LNCAP (cell line): ENCODE data around the gene NFATC2.

Experiments
- TF ChIP-seq, protein P1 (sequence below): fragments of 450-650 bp; IDR thresholded peaks from 2 replicates; pipeline ENCODE4 v1.5.1; 2017; ENCODE audit warnings: mild to moderate bottlenecking

Gene NFATC2

DNA sequence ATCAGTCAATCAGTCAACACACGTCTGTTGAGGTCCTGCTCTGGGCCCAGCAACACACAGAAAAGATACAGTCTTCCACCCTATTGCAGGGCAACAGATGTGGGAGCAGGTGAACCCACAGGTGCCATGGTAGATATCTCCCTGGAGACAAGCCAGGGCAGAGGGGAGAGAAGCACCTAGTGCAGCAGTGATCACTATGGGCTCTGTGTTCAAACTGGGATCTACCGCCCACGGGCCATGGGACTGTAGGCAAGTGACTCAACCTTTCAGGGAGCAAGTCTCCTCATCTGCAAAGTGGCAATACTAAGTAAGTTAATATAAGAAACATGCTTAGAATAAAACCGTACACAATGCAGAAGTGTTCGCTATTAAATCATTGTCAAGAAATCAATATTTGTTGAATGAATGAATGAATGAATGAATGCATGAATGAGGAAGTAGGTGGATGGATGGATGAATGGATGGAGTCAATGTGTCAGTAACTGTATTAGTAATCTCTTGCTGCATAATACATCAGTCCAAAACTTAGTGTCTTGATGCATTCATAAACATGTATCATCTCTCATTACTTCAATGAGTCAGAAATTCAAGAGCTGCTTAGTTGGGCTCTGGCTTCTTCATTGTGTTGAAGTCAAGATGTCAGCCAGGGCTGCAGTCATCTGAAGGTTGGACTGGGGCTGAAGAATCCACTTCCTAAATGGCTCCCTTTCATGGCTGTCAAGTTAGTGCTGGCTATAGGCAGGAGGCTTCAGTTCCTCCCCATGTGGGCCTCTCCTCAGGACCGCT, 31.9 kb upstream of the NFATC2 start:
- TF ChIP-seq, protein P1, sequence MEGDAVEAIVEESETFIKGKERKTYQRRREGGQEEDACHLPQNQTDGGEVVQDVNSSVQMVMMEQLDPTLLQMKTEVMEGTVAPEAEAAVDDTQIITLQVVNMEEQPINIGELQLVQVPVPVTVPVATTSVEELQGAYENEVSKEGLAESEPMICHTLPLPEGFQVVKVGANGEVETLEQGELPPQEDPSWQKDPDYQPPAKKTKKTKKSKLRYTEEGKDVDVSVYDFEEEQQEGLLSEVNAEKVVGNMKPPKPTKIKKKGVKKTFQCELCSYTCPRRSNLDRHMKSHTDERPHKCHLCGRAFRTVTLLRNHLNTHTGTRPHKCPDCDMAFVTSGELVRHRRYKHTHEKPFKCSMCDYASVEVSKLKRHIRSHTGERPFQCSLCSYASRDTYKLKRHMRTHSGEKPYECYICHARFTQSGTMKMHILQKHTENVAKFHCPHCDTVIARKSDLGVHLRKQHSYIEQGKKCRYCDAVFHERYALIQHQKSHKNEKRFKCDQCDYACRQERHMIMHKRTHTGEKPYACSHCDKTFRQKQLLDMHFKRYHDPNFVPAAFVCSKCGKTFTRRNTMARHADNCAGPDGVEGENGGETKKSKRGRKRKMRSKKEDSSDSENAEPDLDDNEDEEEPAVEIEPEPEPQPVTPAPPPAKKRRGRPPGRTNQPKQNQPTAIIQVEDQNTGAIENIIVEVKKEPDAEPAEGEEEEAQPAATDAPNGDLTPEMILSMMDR = no peak

DNA sequence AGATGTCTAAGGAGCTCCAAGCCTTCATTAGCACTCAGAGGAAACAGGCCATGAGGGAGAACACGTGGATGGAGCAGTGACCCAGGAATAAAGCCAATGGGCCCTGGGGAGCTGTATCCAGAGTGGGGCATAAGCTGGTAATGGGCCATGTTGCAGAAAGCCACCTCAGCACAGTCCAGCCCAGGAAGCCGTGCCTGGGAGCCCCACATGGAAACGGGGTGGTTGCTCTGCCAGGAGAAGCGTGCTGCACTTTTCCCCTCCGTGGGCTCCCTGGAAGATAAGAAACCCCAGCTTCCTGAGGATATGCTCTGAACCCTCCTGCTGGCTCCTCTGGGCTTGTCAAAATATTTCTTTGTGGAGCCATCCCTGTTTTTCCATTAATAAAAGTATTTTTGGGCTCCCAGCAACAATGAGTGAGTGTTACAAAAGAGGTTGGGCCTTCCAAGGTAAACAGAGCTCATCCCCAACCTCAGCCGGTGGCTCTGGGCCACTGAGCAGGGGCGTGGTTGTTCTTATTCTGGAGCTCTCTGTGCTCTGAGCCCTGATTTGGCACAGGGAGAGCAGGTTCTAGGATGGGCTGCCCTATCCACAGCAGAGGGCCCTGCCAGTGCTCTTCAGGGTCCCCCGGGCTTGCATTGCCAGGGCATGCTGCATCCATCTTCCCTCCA, 31.2 kb upstream of the NFATC2 start:
- TF ChIP-seq, protein P1 = no peak

DNA sequence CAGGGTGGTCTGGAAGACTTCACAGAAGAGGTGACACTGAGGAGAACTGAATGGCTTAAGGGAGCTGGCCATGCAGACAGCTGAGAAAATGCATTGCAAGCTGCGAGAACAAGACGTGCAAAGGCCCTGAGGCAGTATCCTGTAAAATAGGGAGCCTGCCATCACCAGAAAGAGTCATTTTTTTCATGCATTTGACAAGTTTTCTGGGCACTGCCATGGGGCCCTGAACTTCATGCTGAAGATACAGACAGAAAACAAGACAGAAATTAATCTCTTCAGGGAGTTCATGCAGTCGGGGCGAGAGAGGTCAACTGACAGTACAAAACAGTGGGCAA, 28.9 kb upstream of the NFATC2 start:
- TF ChIP-seq, protein P1 = no peak

DNA sequence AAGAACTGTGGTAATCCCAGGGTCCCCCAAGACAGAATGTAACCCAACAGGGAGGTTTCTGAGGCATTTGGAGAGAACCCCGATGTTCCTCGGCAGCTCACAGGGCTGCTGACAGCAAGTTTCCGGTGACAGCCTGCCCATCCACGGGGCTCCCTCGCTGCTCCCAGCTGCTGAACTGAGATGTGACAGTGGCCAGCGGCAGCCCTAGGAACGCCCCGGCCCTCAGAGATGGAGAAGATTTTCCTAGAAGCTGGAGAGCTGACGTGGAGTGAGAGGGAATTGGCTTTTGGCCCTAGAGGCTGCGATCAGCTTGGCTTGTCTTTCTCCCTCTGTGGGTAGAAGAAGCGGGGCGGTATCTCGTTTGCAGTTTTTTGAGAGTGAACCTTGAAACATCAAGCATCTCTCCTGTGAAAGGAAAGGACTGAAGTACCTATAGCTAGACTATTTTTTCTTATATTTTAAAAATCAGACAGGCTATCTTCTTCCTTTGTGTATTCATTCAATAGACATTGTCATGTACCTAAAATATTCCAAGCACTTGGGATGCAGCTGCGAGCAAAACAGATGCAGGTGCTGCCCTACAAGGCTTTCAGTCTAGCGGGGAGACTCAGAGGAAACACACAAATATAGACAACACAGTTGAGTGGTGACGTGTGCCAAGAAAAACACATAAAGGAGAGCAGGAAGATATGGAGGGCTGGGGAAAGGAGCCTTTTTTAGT, 28.4 kb upstream of the NFATC2 start:
- TF ChIP-seq, protein P1 = no peak

DNA sequence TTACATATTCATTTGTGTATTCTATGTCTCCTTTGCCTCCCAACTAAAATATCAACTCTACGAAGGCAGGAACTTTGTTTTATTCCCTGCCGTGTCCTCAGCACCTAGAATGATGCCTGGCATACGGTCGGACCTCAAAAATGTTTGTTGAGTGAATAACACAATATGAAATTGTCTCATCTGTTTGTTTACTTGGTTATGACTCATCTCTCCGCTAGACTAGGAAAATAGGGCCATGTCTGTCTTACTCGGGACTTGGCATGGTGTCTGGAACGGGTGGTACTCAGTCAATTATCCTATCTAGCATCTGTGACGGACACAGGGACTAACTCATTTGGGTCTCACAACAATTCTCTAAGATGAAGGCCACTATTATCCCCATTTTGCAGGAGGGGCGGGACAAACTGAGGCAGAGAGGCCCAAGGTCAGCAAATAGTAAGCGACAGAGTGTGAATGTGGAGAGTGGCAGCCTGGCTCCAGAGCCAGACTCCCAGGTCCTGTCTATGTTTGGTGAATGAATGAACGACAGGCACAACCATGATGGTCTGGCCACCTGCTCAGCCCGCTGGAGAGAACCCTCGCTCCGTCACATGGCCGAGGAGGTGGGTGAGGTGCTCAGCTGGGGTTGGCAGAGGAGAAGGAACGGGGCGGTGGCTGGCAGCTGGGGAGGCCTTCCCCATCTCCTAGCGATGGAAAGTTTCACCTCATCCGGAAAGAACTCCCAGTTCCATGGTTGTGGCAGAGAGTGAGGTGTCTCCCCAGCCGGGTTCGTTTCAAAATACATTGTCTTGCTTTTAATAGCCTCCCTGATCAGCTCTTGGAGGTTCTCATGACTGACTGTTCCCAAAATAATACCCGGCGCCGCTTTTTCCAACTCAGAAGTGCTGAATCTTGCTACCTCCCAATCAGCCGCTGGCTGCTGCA, 27.6 kb upstream of the NFATC2 start:
- TF ChIP-seq, protein P1 = no peak

DNA sequence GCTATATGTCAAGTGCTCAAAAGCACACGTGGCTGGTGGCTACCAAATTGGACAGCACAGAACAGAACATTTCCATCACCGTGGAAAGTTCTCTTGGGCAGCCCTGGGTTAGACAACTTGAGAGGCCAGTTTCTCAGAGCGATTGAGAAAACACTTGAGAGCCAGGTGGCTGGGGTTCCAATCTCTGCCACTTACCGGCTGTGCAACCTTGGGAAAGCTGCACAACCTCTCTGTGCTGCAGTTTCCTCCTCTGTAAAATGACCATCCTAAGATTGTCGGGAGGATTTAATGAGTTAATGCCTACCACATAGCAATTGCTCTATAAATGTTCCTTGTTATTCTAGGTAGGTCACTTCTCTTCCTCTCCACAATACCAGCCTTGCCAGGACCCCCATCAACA, 25.1 kb upstream of the NFATC2 start:
- TF ChIP-seq, protein P1 = no peak

DNA sequence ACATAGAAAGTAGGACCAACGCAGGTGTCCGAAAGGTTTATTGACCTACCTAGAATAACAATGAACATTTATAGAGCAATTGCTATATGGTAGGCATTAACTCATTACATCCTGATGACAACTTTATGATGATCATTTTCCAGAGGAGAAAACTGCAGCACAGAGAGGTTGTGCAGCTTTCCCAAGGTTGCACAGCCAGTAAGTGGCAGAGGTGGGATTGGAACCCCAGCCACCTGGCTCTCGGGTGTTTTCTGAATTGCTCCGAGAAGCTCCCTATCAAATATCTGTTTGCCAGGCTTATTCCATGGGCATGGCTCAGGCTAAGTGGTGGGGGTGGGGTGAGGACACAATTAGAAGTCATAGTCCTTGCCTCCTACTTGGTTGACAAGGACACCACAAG, 24.1 kb upstream of the NFATC2 start:
- TF ChIP-seq, protein P1 = no peak
